Fibroblast of skin of scalp (primary cell): Measurements from ENCODE around the gene L3MBTL4.
"Not testable (repeated sequence)": the region's sequence is repeated elsewhere in the genome, so short reads cannot be mapped to it uniquely, and the experiment has no call there.

Source experiments
- DNase-seq: peaks from one replicate; pipeline ENCODE4 v3.0.0-alpha.2; 2013

Gene L3MBTL4

GRCh38 chr18:6249170-6249569, 165.5 kb downstream of the L3MBTL4 start:
- DNase-seq, result no peak

- DNase-seq, result no peak
These were observed 166.7 kb downstream of the L3MBTL4 start for GRCh38 chr18:6248017-6248416.

GRCh38 chr18:6242004-6242403, 172.7 kb downstream of the L3MBTL4 start:
- no peak for DNase-seq

- DNase-seq, result no peak
These were observed 175.0 kb downstream of the L3MBTL4 start for GRCh38 chr18:6239716-6240115.

- DNase-seq, result no peak
These were observed 178.5 kb downstream of the L3MBTL4 start for GRCh38 chr18:6236258-6236657.

- DNase-seq, result no peak
These were observed 192.4 kb downstream of the L3MBTL4 start for GRCh38 chr18:6222271-6222670.

- DNase-seq, result no peak
These were observed 193.1 kb downstream of the L3MBTL4 start for GRCh38 chr18:6221602-6222014.

GRCh38 chr18:6220129-6220528, 194.6 kb downstream of the L3MBTL4 start:
- no peak for DNase-seq

GRCh38 chr18:6219116-6219717, 195.5 kb downstream of the L3MBTL4 start:
- DNase-seq, result peak; percentile 72

GRCh38 chr18:6215888-6216287, 198.8 kb downstream of the L3MBTL4 start:
- DNase-seq, result no peak

- no peak for DNase-seq
These were observed 203.6 kb downstream of the L3MBTL4 start for GRCh38 chr18:6211174-6211504.

GRCh38 chr18:6210349-6211173, 204.2 kb downstream of the L3MBTL4 start:
- DNase-seq, result no peak

GRCh38 chr18:6207941-6208340, 206.8 kb downstream of the L3MBTL4 start:
- DNase-seq, result no peak

- DNase-seq, result no peak
These were observed 207.6 kb downstream of the L3MBTL4 start for GRCh38 chr18:6207116-6207515.

GRCh38 chr18:6205706-6206105, 209.0 kb downstream of the L3MBTL4 start:
- peak; percentile 14 for DNase-seq

GRCh38 chr18:6204476-6204875, 210.2 kb downstream of the L3MBTL4 start:
- no peak for DNase-seq

- DNase-seq, result no peak
These were observed 210.9 kb downstream of the L3MBTL4 start for GRCh38 chr18:6203791-6204190.

- no peak for DNase-seq
These were observed 211.8 kb downstream of the L3MBTL4 start for GRCh38 chr18:6202861-6203260.

- DNase-seq, result no peak
These were observed 214.4 kb downstream of the L3MBTL4 start for GRCh38 chr18:6200204-6200774.

GRCh38 chr18:6199777-6200176, 214.9 kb downstream of the L3MBTL4 start:
- DNase-seq, result no peak

- DNase-seq, result no peak
These were observed 216.1 kb downstream of the L3MBTL4 start for GRCh38 chr18:6198585-6198984.

GRCh38 chr18:6194640-6195039, 220.1 kb downstream of the L3MBTL4 start:
- no peak for DNase-seq

GRCh38 chr18:6185782-6186181, 228.9 kb downstream of the L3MBTL4 start:
- not testable (repeated sequence) for DNase-seq
